ENCODE results near the gene ATF7.
A peak's percentile ranks its signal among the peaks of the same experiment; 100 is the strongest.
"Not testable (repeated sequence)": the region's sequence is repeated elsewhere in the genome, so short reads cannot be mapped to it uniquely, and the experiment has no call there.

The ATF7 gene

DNA sequence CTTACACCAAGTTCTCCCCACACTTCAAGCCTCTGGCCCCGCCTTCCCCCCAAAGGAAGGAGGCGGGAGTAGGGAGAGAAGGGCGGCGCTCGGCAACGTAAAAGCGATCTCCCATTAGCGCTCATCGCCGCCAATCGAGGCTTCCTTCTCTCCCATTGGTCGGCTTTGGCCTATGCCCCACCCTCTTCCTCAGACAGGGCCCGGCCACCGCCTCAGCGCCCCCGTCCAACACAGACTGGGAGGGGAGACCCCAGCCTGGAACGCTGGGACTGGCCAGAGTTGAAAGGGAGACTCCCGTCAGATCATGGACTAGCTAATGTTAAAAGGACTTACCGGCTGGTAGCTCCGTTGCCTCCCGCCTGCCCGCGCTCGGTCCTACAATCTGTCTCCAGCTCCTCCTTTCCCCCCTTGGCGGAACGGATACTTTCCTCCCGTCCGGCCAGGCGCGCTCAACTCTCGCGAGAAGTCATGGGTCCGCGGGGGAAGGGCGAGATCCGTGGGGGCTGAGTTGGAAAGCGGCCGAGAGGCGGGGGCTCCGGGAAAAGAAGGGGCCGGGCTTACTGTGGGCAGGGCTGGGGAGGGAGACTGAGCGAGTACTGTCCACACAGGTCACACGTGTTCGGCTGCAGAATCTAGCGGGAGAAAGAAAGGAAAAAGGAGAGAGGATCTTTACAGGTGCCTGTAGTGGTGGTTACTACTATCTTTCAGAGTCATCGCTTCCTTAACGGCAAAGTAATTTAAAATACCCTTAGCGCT, at the start of gene ATF7:
ATF7 (minus strand) TSS at position 437 of the 756 bp plus-strand sequence. CDS start 25,382 bp downstream, outside the sequence.
- FAIRE-seq: peak; percentile 96

DNA sequence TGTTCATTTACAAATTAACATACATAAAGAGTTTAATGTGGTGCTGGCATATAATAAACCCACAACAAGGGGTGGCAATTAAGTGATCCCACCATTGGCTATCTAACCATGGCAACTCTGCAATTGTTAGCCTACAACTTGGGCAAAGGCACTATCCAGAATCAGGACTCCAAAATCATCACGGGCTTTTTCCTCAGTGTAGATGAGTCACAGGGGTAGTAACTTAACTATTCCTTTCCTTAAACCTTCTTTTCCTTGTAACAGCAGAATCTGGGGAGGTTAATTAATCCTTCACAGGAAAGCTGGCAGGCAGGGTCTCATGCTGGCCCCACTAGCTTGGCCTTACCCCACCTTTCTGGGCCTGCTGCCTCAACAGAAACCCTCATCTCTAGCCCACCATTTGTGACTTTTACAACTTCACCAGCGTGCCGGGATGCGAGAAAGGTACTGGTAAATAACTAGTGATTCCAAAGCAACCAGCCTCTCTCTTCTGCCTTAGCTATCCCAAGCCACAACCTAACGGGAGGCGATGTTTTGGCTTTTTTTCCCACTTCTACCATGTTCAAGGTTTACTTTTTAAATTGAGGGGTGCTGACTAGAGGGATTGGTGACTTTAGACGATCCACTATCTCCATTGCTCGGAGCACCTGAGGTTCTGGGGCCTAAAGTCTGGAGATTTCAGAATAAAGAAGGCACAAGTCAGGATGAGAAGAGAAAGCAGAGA, 49.0 kb upstream of the ATF7 start:
- no peak for FAIRE-seq

GRCh38 chr12:53670971-53671370, 44.8 kb upstream of the ATF7 start:
- no peak for FAIRE-seq

DNA sequence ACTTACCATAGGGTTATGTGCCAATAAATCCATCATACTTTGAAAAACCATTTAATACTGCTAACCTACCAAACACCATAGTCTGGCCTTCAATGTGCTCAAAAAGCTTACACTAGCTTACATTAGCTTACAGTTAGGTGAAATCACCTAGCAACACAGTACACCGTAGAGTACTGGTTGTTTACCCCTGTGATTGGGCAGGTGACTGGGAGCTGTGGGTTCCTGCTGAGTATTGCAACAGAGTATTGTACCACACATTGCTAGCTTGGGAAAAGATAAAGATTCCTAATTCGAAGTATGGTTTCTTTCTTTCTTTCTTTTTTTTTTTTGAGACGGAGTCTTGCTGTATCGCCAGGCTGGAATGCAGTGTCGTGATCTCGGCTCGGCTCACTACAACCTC, 44.1 kb upstream of the ATF7 start:
- no peak for FAIRE-seq

GRCh38 chr12:53667080-53667479, 40.9 kb upstream of the ATF7 start:
- FAIRE-seq: no peak

DNA sequence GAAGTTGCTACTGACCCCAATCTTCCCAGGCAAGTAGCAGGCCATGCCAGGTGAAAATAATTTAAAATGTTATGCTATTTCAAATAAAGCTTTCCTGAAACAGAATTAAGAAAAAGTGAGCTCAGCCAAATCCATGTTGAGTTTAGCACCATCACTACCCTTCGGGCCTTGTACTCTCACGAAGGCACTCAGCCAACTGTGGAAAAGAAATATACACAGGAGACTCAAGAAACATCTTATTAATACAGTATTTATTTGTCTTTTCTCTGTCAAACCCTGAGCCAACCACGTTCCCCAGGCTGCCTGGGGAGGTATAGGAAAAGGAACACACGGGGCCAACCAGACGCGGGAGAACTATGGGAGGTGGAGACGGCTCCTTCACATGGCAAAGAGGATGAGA, 38.8 kb upstream of the ATF7 start:
- no peak for FAIRE-seq

DNA sequence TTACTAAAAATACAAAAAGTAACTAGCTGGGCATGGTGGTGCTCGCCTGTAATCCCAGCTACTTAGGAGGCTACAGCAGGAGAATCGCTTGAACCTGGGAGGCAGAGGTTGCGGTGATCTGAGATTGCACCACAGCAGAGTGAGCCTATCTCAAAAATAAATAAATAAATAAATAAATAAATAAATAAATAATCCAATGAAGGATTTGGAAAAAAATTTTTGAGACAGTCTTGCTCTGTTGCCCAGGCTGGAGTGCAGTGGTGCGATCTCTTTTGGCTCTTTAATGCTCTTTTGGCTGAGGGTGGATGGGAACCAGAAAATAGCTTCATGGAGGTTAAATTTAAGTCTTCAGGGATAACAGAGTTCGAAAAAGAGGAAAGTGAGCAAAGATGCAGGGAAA, 38.0 kb upstream of the ATF7 start:
- no peak for FAIRE-seq

DNA sequence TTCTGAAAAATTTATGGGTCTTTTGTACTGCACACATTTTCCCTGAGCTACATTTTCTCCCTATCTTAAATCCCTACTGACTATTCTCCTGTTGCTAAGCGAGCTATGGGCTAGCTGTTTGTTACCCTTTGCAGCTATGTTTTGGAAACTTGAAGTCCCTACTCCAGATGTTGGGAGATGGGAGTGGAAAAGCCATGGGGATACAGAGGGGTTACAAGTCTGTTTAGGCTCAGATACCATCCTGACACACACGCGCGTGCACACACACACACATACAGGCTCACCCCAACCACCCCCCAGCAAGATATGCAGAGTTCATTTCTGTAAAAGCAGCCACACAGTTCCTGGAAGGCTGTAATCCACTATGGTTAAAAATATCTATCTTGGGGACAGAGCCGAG, 33.9 kb upstream of the ATF7 start:
- no peak for FAIRE-seq

GRCh38 chr12:53659571-53659981, 33.4 kb upstream of the ATF7 start:
- FAIRE-seq: no peak

DNA sequence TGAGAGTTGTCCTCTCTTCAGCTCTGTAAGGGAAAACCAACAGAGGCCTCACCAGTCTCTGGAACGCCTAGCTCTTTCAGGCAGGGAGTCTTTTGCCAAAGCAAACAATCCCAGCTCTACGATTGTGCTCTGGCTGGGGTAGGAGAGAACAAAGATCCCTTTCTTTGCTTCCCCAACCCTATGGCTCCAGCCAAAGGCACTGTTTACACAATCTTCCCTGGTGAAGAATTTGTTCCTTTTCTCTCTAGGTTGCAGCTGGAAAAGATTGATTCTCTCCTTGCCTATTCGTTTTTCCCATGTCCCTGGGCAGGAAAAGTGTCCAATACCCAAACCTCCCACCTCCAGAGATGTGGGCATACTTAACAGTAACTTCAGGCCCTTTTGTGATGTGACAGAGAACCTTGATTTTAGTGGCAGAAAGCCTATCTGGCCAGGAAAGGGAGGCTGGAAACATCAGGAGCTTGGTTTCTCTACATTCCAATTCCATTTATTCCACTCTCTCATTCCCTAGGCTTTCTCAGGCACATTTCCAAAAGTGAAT, 32.9 kb upstream of the ATF7 start:
- peak; percentile 99 for FAIRE-seq

DNA sequence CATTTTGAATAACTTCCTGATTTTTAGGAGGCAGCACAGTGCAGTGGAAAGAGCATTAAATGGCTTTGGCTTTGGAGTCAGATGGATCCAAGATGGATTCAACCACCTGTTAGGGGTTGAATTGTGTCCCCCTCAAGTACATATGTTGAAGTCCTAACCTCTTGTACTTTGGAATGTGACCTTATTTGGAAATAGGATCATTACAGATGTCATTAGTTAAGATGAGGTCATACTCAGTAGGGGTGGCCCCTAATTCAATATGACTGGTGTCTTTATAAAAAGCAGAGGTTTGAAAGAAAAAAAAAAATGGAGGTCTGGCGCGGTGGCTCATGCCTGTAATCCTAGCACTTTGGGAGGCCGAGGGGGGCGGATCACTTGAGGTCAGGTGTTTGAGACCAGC, 30.9 kb upstream of the ATF7 start:
- no peak for FAIRE-seq

DNA sequence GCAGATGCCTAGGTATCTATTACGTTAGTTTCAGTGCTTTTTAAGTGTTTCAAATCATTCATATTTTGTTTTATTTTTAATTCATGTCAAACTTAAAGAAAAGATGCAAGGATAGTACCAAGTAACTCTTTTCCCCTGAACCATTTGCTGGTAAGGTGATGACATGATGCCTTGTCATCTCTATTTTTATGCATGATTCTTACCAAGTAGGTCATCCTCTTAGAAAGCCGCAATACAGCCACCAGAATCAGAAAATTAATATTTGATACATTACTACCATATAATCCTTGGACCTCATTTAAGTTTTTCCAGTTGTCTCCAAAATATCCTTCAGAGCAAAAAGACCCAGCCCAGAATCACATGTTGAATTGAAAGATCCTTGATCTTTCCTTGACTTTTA, 27.4 kb upstream of the ATF7 start:
- no peak for FAIRE-seq

GRCh38 chr12:53652366-53652765, 26.2 kb upstream of the ATF7 start:
- FAIRE-seq: no peak

- FAIRE-seq: no peak
Observed at GRCh38 chr12:53651737-53652136, 25.6 kb upstream of the ATF7 start.

DNA sequence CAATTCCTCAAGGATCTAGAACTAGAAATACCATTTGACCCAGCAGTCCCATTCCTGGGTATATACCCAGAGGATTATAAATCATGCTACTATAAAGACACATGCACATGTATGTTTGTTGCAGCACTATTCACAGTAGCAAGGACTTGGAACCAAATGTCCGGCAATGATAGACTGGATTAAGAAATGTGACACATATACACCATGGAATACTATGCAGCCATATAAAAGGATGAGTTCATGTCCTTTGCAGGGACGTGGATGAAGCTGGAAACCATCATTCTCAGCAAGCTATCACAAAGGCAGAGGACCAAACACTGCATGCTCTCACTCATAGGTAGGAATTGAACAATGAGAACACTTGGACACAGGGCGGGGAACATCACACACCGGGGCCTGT, 20.1 kb upstream of the ATF7 start:
- not testable (repeated sequence) for FAIRE-seq

GRCh38 chr12:53645165-53645564, 19.0 kb upstream of the ATF7 start:
- no peak for FAIRE-seq

DNA sequence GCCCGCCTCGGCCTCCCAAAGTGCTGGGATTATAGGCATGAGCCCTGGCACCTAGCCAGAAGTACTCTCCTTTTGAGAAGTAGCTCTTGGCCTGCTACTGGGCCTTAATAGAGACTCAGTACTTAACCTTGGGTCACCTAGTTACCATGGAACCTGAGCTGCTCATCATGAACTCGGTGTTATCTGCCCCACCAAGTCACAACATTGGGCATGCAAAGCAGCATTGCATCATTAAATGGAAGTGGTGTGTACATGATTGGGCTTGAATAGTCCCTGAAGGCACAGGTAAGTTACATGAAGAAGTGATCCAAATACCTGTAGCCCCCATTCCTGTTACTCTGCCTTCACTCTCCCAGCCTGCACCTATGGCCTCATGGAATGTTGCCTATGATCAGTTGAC, 18.0 kb upstream of the ATF7 start:
- no peak for FAIRE-seq

DNA sequence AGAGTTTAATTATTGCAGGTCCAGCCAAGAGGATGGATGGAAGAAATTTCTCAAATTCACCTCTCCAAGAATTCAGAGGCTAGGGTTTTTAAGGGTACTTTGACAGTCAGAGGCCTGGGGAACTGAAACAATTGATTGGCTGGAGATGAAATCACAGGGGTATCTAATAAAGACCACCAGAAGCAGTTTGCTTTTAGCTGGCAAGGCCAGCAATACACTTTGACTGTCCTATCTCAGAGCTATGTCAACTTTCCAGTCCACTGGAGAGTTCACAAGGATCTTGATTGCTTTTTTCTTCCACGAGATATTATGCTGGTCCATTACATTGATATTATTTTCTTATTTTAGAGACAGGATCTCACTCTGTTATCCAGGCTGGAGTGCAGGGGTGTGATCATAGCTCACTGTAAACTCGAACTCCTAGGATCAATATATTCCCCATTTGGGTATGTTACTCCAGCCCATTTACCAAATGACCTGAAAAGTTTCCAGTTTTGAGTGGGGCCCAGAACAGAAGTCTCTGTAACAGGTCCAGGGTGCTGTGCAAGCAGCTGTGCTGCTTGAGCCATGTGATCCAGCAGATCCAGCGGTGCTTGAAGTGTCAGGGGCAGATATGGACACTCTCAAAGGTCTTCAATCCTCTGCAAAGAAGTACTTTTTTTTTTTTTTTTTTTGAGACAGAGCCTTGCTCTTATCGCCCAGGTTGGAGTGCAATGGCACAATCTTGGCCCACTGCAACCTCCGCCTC, 17.2 kb upstream of the ATF7 start:
- no peak for FAIRE-seq

DNA sequence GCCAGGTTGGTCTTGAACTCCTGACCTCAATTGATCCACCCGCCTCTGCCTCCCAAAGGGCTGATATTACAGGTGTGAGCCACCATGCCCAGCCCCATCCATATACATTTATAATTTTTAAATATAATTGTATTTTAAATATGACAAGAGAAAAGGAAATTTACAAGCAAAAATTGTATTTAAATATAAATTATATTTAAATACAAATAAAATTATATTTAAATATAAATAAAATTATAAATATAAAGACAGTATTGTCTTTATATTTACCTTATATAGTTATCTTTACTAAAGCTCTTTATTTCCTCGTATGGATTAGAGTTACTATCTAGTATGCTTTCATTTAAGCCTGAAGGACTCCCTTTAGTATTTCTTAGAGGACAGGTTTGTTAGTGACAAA, 11.9 kb upstream of the ATF7 start:
- peak; percentile 75 for FAIRE-seq

- no peak for FAIRE-seq
Observed at GRCh38 chr12:53636641-53637040, 10.5 kb upstream of the ATF7 start.

DNA sequence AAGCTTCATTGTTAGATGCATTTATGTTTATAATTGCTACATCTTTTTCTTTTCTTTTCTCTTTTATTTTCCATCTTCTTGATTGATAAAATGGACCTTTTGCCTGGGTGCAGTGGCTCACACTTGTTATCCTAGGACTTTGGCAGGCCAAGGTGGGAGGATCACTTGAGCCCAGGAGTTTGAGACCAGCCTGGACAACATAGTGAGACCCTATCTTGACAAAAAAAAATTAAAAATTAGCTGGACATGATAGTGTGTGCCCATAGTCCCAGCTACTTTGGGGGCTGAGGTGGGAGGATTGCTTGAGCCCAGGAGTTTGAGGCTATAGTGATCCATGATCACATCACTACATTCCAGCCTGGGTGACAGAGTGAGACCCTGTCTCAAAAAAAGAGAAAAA, 9.5 kb upstream of the ATF7 start:
- not testable (repeated sequence) for FAIRE-seq

DNA sequence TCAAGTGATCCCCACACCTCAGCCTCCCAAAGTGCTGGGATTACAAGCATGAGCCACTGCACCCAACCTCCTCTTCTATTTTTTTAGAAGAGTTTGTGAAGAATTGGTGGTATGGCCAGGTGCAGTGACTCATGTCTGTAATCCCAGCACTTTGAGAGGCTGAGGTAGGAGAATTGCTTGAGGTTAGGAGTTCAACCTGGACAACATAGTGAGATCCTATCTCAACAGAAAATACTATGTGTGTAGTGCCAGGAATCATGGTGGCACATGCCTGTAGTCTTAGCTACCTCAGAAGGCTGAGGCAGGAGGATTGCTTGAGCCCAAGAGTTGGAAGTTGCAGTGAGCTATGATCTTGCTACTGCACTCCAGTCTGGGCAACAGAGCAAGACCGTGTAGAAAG, 5.5 kb upstream of the ATF7 start:
- no peak for FAIRE-seq

GRCh38 chr12:53627919-53628318, 1.7 kb upstream of the ATF7 start:
- no peak for FAIRE-seq

All from A204.1 (cell line).